Left cardiac atrium (tissue), 4 donors: ENCODE data around the gene ORM1. TPM values are rescaled to one million over a fixed set of nuclear protein-coding genes. Genes with fewer than 3 reads are reported as not detected.
A peak's percentile ranks its signal among the peaks of the same experiment; 100 is the strongest.
"Not testable (repeated sequence)": the region's sequence is repeated elsewhere in the genome, so short reads cannot be mapped to it uniquely, and the experiment has no call there.

Experiments
- ATAC-seq, 2 donors: fragments of 200-7000 bp; cut with Tn5 transposase; one replicate each; pipeline ENCODE4 v1.9.1; 2020; ENCODE audit warnings: mild to moderate bottlenecking in 2 of 2, moderate library complexity in 2 of 2
- DNase-seq: peaks from one replicate; pipeline ENCODE4 v3.0.0-alpha.2; 2020
- intact Hi-C, 2 donors: fragments of 100-400 bp; cut with DNase I; formaldehyde crosslinking; loops; one replicate each; pipeline versions ENCODE4 v1.14.1 to v1.15.1; 2022 to 2023
- total RNA-seq, 2 donors: library from RNA; stranded (reverse); fragmentation: NEBNext Ultra II Directional; extraction: Animal tissue kit (Norgen Biotek cat#: 25700); gene quantifications; one replicate each; pipeline ENCODE4 v1.2.1, GENCODE V29; 2021
- donor health status: DM: no; HTN: yes; CAD: no.
- donor health status: DM: no; HTN: yes; CAD: no; lungs with severe emphysema.
- donor health status: DM: yes; HTN: yes; CAD: no.
- donor health status: Dilated cardiomyopathy.

ORM1 gene
- total RNA-seq, 2 donors from 2014 or later = 0.71 to 4.8 TPM

DNA sequence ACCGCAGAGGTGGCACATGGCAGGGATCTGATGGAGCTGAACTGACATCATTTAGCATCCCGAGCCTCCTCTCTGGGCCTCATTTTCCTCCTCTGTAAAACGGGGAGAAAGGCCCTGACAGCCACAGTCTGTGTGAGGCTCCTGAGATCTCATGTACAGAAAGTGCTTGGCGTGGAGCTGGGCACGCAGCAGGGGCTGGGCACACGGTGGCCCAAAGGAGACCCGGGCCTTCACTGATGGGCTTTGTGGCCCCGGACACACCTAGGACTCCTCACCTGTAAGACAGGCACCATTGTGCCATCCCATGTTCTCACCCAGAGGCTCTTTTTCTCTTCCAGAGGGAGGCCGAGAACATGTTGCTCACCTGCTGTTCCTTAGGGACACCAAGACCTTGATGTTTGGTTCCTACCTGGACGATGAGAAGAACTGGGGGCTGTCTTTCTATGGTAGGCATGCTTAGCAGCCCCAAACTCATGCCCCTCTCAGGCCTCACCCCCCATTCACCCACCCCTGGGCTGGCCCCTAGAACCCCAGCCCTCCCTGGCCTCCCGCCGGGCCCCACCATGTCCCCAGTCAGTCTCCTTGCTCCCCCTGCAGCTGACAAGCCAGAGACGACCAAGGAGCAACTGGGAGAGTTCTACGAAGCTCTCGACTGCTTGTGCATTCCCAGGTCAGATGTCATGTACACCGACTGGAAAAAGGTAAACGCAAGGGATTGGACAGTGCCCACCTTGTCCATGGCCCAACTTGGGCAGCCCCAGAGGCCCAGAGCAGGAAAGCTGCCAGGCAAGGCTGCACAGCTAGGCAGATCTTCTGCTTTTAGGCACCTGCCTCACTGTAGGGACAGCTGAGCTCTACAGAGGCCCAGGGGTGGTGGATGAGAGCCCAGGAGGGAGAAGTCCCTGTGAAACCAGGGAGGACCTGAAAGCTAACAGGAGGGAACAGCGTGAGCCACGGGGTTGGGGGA, 8.6 kb downstream of the ORM1 start:
- intact Hi-C loops, ATAC-seq: not testable (repeated sequence)
- peak; percentile 12 for DNase-seq

DNA sequence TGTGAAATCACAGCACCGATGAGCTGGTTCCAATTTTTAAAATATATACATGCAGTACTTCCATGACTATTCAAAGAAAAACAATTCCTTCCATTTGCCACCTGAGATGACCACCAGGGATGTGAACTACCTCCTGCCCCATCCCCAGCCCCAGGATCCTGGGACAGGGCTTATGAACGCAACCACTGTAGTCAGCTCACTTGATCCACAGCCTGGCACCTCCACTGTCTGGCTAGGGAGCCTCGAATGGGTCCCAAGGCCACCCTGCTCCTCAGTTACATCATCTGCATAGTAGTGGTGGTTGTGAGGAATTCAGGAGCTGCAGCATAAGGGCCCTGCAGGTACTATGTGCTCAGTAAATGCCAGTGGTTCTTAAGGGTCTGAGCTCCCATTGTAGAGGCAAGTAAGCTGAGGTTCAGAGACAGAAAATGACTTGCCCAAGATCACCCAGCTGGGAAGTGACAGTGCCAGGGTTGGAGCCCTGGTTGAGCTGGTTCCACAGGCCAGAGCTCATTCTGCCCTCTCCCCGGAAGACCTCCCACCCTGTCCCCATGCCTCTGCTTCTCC, 9.7 kb downstream of the ORM1 start:
- DNase-seq, ATAC-seq, intact Hi-C loops: not testable (repeated sequence)

DNA sequence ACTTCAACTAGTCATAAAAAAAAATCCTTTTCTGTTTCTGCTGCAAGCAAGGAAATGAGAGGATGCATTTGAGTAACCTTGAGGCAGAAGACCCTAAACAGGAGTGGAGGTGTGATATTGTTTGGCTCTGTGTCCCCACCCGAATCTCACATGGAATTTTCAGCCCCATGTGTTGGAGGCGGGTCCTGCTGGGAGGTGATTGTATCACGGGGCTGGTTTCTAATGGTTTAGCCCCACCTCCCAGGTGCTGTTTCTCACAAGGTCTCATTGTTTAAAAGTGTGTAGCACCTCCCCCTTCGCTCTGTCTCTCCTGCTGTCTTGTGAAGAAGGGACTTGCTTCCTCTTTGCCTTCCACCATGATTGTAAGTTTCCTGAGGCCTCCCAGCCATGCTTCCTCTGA, 10.8 kb downstream of the ORM1 start:
- DNase-seq, ATAC-seq, intact Hi-C loops: not testable (repeated sequence)

DNA sequence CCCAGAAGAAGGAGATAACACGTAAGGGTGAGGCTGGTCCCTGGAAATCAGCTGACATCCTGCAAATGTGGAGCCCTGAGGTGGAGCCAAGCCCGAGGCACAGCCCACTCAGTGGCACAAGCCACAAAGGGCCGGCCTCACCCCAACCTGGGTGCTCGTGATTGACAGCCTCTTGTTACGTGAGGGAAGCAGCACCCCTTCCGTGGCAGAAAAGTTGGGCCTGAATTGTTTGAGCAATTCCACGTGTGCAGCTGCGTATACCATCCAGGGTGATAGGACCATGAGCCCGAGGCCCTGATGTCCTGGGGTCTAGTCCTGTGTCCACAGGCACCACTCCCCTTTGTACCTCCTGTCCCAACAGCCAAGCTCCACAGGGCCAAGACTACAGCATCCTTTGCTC, 11.6 kb downstream of the ORM1 start:
- no peak for ATAC-seq
- DNase-seq = no peak
- intact Hi-C loops = no loop called here

DNA sequence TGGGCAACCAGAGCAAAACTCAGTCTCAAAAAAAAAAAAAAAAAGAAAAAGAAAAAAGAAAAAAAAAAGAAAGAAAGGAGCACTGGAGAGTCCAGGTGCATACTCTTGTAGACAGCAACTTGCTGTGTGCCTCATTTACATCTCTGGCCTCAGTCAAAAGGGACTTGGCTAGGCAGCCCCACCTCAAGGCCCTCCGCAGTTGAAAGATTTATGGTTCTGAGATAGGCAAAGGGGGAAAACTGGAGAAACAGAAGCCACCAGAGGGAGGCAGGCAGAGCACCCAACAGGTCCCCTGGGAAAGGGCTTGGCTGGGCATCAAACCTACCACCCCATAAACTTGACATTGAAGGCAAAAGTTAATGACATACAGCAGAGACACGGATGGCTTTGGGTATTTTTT, 12.8 kb downstream of the ORM1 start:
- intact Hi-C loops = no loop called here
- DNase-seq (no peak), ATAC-seq (no peak)

DNA sequence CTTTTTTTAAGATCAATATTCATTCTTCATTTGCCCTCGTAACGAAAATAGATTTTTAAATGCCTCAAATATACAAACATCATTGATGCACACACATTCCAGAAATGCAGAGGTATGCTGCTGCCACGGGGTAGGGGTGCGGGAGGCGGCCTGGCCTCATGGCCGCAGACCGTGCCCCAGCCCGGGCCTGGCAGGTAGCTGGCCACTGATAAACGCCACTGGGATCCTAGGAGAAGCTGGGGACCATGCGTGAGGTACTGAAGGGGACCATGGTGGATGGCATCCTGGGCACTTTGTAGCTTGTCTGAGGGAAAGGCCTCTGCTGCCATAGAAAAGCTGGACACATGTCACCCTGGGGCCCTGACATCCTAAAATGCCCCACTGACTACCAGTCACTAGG, 13.3 kb downstream of the ORM1 start:
- ATAC-seq (no peak), DNase-seq (no peak)
- intact Hi-C loops = no loop called here

DNA sequence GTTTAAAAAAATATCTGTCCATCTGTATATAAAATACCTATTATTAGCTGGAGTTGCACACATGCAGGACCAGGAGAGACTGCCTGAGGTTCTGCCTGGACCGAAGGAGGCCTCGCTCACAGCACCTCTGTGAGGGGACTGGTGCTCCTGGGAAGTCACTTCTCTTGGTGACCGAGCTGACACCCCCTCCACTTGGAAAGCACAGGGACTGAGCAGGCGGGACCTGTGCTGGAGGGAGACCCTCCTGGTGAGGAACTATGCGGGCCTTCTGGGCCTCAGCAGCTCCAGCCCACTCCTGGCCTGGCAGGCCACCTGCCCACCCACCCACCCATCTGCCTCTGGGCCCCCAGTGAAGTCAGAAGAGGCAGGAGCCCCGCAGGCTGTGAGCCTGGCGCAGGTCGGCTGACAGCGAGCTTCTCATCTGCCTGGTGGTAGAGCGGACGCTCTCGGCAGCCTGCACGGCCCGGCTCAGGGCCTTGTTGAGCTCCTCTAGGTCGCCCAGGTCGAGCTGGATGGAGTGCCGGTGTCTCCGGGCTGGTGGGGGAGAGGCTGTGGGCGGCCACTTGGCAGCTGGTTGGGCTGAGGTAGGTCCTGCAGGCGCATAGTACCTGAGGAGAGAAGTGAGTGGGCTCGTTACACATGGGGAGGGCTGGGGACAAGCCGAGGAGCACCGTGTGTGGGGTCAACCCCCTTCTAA, 13.9 kb downstream of the ORM1 start:
- intact Hi-C loops = no loop called here
- ATAC-seq = no peak
- DNase-seq = no peak

DNA sequence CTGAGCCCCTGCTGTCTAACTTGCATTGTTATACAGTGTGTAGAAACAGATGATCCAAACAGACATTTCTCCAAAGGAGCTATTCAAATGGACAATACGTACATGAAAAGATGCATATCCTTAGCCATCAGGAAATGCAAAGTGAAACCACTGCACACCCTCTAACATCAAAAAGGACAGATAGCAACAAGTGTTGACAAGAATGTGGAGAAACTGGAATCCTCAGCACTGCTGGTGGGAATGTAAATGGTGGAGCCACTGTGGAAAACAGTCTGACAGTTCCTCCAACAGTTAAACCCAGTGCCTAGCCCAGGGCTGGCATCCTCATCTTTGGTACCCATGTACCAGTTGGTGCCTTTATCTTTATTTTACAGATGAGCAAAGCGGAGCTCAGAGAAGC, 15.3 kb downstream of the ORM1 start:
- intact Hi-C loops = no loop called here
- no peak for ATAC-seq
- DNase-seq = no peak

DNA sequence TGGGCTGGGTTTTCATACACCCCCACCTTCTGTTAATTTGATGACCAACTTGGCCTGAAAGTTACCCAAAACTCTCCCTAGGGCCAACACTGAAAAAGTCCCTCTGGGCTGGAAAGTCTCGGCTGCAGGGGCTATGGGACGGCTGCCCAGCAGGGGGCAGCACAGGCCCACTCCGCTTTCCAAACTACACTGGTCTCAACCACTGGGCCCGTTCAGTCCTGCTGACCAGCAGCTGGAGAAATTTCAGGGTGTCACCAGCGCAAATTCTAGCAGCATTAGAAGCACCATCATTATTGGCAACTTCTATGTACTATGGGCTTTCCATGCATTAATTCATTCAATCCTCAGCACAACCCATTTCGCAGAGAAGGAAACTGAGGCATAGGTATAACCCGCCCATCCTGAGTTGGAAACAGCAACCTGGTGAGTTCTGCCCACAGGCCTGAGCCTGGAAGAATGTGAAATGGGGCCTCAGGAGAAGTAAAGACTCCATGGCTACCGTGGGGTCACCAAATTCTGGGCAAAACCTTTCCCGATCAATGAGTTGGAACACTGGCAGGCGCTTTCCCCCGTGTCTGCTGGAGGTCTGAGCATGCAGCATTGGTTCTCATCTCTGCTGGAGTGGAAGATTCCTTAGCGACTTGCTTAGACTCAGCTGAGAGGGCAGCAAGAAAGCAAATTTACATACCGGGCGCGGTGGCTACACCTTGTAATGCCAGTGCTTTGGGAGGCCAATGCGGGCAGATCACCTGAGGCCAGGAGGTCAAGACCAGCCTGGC, 16.4 kb downstream of the ORM1 start:
- DNase-seq (no peak), ATAC-seq (peak; percentile 60 to 69)
- intact Hi-C loops = no loop called here

DNA sequence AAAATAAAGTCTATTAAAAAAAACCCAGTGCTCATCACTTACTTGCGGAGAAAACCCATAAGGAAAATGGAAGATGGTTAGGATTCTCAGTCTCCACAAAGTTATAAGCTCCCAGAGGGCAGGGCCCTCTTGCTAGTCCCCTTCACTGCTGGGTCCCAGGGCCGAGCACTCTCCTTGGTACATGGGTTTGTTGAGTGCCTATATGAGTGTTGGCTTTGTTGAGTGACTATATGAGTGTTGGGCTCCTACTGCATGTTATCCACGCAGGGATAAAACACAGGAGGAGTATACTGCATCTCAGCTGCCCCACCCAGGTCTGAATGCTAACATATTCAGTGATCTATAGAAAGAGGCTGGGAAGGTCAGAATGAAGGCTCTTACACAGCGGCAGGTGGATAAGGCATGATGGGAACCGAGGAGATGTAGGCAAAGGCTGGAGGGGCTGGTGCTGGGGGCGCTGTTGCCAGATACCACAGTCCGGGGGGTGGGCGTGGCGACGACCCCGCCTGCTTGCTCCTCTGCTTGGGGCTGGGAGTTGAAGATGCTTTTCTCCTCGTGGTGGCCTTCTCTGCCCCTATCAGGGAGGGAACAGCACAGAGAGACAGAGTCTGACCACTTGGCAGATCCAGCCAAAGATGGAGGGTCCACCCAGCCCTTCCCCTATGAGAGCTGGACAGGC, 18.4 kb downstream of the ORM1 start:
- intact Hi-C loops = no loop called here
- DNase-seq = no peak
- no peak for ATAC-seq

DNA sequence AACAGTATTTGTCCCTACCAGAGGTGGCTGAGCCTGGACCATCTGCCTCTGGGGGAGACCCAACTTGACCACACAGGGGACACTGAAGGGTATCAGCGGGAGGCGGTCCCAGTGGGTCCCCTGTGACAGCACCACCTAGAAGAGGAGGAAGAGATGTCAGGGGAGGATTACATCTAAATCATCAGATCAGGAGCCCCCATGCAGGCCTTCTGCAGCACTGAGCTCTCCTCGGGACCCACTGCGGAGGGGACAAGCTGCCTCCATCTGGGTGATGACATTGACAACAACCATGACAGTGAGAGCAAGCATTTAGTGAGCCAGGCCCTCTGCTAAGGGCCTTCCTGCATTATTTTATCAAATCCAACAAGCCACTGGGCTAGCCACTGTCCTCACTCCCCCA, 19.1 kb downstream of the ORM1 start:
- DNase-seq = no peak
- intact Hi-C loops = no loop called here

DNA sequence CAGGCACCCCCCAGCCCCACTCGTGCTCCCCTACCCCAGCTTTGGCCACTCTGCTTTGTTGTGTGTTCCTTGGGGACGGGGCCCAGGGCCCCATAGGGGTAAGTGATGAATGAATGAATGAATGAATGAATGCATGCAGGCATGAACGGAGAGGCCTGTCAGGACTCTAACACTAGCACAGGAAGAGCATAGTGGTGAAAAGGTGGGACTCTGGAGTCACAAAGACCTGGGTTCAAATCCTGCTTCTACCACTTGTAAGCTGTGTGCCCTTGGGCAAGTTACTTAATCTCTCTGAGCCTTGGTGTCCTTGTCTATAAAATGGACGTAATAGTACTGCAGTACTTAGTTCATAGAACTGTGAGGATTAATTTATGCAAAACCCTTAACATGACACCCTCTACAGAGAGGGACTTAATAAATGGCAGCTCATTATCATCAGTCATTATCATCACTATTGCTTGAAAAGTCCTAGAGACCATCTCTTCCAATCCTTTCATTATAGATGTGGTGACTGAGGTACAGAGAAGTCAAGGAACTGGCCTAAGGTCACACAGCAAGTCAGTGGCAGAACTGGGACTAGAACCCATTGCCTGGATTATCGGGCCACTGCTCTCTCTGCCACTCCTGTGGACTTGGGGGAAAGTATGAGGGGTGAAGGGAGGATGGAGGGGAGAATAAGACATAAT, 20.0 kb downstream of the ORM1 start:
- ATAC-seq = no peak

More for the DNA sequence above, 19.1 kb downstream of the ORM1 start:
- no peak for ATAC-seq

DNA sequence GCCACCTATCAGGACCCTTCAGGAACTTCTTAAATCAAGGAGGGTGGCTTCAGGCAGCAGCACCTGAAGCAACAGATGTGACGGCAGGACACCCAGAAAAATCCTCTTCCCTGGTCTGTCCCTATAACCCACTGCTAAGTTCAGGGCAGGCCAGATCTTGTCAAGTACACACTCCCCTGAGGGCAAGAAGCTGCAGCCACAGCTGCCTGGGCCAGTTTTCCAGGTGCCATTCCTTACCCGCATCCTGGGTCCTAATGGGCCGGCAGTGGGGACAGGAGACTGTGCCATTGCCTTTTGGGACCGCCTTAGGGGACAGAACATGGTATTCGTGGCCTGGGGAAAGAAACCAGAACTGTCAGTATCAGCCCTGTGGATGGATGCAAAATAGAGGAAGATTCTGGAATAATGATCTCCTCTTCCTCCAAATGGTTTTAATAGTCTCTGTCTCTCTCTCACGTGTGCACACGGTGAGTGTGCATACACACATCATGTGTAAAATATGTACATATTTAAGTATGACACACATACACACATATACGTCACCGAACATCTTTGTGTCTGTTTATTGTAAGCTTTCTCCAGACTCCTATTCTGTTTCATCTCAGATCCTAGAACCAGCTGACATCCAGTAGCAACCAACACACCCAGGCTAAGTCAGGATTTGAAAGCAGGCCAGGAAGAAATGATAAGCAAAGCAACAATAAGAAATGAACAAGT, 20.7 kb downstream of the ORM1 start:
- intact Hi-C loops = no loop called here
- ATAC-seq (no peak), DNase-seq (no peak)

More for the DNA sequence above, 20.0 kb downstream of the ORM1 start:
- no peak for DNase-seq
- intact Hi-C loops = no loop called here

DNA sequence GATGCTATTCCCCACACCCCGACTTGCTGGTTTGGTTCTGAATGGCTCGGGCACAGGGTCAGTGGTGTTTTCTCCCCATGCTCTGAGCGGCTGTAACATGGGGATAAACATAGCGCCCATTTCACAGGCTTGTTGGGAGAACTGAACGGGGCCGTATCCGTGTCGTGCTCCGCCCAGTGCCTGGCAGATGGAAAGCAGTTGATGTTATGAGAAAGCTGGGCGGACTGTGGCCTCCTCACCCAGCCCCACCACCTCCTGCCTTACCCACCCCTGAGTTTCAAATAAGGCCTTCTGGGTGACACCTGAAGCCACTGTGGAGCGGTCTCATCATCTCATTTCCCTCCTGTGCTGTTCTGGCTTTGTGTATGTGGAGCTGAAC, 21.3 kb downstream of the ORM1 start:
- DNase-seq = no peak
- intact Hi-C loops = no loop called here
- ATAC-seq = no peak

DNA sequence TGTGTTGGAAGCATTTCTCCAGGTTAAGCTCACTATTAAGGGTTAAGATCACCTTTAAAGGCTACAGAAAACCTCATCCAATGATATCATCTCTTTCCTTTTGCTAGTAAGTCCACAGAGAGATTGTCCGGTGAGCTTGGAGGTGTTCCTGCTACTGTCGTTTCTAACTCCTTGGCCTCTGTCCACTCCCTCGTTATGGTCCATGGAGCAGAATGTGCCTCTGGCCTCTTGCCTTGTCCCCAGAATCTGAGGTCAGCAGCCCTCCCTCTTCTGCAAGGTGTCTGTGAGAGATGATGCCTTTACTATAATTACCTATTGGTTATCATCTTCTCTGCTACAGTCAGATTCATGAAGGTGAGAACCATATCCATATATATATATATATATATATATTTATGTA, 21.8 kb downstream of the ORM1 start:
- intact Hi-C loops = no loop called here
- ATAC-seq = no peak
- no peak for DNase-seq

DNA sequence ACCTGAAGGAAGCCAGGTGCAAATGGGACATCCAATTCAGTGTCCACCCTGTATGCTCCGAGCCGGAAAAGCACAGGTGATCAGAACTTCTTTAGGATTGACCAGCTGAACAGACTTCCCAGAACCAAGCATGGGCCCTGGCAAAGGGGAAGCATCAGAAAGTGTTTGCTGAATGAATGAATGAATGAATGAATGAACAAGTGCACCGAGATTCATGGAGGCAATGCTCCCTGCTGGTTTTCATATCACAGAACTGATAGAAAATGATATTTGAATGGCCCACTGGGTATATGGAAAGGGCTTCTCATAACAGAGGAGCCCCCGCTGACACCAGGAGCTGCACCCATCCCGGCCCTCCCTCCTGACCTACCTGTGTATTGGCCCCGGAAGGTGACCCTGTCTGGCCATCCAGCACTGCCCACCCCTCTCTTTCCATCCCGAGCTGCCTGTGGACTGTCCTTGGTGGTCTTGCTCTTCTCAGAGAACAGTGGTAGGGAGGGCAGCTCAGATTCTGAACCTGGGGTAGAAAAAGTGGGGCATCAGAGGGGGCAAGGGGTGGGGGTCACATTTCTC, 22.7 kb downstream of the ORM1 start:
- ATAC-seq (no peak), DNase-seq (no peak)
- intact Hi-C loops = no loop called here

DNA sequence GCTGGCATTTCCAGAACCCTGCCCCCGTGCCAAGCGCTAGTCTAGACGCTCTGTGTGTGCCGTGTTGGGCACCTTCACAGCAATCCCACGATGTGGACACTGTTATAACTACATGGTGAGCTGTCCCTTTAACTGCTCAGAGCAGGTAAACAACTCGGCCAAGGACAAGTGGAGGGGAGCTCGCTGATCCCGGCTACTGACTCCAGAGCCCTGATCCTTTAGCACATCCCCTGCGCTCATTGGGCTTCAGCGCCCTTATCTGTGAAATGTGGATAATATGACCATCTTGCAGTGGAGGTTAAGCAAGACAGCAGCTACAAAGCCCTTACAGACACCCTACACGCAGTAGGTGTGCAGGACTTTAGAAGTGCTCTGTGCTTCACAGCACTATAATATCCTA, 23.2 kb downstream of the ORM1 start:
- intact Hi-C loops = no loop called here
- ATAC-seq = no peak
- DNase-seq = no peak
